ENCODE results near the gene TTLL10.

- TF ChIP-seq CTCF (IDR thresholded peaks at IDR 0.05) (no peak), POLR2A (IDR thresholded peaks at IDR 0.05) (no peak)
Observed at GRCh38 chr1:1171546-1172340, 1.9 kb upstream of the TTLL10 start.

Measured in stomach (tissue), 4 donors.